Measurements from ENCODE around the gene SLC35B1. TPM values are rescaled to one million over a fixed set of nuclear protein-coding genes. Genes with fewer than 3 reads are reported as not detected.
"Not testable (repeated sequence)": the region's sequence is repeated elsewhere in the genome, so short reads cannot be mapped to it uniquely, and the experiment has no call there.

The SLC35B1 gene
- total RNA-seq, 1 donor from 2014 or later = 71.7 TPM

DNA sequence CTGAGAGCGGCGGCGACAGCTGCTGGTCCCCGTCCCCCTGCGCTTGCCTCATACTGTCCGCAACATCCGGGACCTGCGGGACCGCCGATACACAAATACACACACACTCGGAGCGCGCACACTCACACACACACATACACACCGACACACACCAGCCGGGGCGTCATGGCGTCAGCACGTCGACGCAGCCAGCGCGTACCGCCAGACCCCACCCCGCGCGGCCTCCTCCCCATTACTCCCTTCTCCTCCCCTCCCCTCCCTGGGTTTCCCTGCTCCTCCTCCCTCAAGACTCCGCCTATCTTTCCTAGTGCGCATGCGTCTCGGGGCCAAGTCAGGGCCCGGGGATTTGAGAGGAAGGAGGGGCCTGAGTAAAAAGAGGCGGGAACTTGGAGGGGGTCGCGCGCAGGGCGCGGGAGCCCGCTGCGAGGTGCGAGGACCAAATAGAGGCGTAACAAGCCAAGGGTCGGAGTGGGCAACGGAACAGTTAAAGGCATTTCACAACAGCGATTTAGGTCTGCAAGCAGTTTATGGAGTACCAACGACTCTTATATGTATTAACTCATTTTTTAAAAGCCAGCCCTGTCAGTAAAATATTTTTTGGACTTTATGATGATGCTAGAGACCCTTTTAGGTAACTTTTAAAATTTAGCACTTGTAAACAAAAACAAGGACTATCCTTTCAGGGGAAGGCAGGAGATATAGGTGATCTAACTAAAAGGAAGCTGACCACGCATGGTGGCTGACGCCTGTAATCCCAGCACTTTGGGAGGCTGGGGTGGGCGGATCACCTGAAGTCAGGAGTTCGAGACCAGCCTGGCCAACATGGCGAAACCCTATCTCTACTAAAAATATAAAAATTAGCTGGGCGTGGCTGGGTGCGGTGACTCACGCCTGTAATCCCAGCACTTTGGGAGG is 29.6 kb downstream of the SLC35B1 start, which contains the start of gene SPOP:
SPOP (minus strand) TSS at position 165 of the 915 bp plus-strand sequence. CDS start 55,287 bp downstream, outside the sequence.
- Mint-ChIP-seq H3K4me3 (peak within 1 kb of the TSS; percentile 98), H3K4me1 (ENCODE audit: unreplicated experiment) (peaks cover 31% of the 10 kb centered on the region), H3K27me3 (peaks cover 13% of the 10 kb centered on the region), H3K27ac (peak within 1 kb of the TSS; percentile 98), H3K9me3 (peaks cover 6% of the 10 kb centered on the region), H3K36me3 (peaks cover 21% of the 10 kb centered on the region)
- peak; percentile 99 for DNase-seq (ENCODE audit: extremely low spot score, unreplicated experiment)
- TF ChIP-seq, protein P1, sequence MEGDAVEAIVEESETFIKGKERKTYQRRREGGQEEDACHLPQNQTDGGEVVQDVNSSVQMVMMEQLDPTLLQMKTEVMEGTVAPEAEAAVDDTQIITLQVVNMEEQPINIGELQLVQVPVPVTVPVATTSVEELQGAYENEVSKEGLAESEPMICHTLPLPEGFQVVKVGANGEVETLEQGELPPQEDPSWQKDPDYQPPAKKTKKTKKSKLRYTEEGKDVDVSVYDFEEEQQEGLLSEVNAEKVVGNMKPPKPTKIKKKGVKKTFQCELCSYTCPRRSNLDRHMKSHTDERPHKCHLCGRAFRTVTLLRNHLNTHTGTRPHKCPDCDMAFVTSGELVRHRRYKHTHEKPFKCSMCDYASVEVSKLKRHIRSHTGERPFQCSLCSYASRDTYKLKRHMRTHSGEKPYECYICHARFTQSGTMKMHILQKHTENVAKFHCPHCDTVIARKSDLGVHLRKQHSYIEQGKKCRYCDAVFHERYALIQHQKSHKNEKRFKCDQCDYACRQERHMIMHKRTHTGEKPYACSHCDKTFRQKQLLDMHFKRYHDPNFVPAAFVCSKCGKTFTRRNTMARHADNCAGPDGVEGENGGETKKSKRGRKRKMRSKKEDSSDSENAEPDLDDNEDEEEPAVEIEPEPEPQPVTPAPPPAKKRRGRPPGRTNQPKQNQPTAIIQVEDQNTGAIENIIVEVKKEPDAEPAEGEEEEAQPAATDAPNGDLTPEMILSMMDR (conservative IDR thresholded peaks at IDR 0.05) = no peak

DNA sequence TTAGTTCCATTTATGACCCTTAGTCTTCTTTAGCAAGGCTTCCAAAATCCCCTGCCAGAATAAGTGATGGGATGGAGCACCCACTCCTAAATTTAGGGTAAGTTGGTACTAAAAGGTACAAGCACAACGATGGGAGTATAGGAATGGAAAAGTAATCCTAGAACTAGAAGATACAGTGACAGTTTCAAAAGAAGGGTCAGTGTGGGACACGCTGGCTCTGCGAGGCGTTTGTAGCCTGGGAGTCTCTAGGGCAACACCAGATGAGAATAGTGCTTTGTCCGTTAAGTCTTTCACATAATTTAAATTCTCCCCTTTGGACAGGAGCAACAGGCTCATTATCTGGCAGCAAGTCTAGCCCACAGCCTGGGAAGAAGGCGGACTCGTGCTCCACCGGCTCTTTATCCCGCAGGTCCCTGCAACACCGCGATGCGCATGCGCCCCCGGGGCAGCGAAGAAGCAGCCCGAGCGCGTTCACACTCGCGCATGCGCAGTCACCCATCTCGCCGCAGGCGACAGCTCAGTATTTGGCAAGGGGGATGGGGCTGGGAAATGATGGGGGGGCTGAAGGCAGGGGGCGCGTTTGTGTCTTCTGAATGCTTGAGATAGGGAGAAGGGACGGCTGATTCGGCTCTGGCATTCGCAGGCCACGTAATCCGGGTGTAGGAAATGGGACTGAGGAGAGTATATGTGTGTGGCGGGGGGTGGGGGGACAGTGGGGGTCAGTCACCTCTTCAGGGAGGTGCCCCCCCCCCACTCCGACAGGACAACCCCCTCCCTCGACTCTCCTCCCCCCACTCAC is 30.4 kb downstream of the SLC35B1 start:
- Mint-ChIP-seq H3K27ac (peak overlapping the region; percentile 98), H3K27me3 (peaks cover 9% of the 10 kb centered on the region), H3K4me3 (peak overlapping the region; percentile 98), H3K9me3 (peaks cover 6% of the 10 kb centered on the region), H3K4me1 (ENCODE audit: unreplicated experiment) (peaks cover 31% of the 10 kb centered on the region), H3K36me3 (peaks cover 21% of the 10 kb centered on the region)
- TF ChIP-seq, protein P1 (conservative IDR thresholded peaks at IDR 0.05) = no peak
- DNase-seq (ENCODE audit: extremely low spot score, unreplicated experiment) = peak; percentile 99

DNA sequence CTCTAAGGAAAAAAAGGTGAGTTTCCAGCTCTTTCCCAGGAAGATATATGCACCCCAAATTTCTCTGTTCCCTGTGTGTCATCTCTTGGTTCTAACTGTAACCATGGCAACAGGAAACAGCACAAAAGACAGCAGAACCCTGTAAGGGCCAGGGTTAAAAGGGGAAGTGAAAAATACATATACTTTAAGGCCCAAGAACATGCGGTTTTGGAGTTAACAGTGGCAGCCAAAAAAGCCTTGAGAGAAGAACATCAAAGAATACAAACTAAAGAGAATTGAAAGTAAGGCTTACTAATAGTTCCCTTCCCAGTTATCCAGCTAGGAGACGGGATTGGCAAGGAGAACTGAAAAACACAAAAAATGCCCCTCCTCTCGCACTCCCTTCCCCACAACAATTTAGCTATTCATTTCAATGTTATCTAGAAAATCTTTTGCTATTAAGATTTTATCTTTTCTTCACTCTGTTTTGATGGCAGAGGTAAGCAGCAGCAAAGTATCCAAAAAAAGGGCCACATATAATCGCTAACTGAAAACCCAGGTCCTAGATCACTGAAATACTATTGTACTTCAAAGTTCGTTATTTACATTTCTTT is 31.4 kb downstream of the SLC35B1 start:
- no peak for DNase-seq (ENCODE audit: extremely low spot score, unreplicated experiment)
- peak overlapping the region; percentile 98 for H3K27ac Mint-ChIP-seq
- H3K9me3 Mint-ChIP-seq = peaks cover 6% of the 10 kb centered on the region
- TF ChIP-seq, protein P1 (conservative IDR thresholded peaks at IDR 0.05) = no peak
- peaks cover 6% of the 10 kb centered on the region for H3K27me3 Mint-ChIP-seq
- peaks cover 31% of the 10 kb centered on the region for H3K4me1 Mint-ChIP-seq (ENCODE audit: unreplicated experiment)
- H3K4me3 Mint-ChIP-seq = peak overlapping the region; percentile 98
- H3K36me3 Mint-ChIP-seq = peaks cover 21% of the 10 kb centered on the region

DNA sequence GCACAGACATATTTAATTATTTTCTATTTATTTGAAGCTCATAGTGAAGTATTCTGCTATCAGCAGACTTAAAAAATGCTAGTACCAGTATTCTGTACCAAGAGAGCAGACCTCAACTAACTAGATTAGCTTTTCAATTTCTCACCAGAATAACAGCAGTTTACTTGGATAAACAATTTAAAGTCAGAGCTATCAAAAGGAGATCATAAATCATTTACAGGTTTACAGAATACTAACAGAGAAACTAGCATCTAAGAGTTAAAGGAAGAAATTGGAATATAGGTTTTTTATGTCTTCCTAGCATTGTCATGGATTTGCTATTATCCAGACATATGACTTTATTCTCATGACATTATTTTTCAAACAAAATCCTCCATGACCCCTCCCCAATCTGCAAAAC is 33.3 kb downstream of the SLC35B1 start:
- H3K27me3 Mint-ChIP-seq = peaks cover 6% of the 10 kb centered on the region
- H3K4me3 Mint-ChIP-seq = peak overlapping the region; percentile 98
- peaks cover 21% of the 10 kb centered on the region for H3K36me3 Mint-ChIP-seq
- peak overlapping the region; percentile 30 for H3K27ac Mint-ChIP-seq
- DNase-seq (ENCODE audit: extremely low spot score, unreplicated experiment) = no peak
- peaks cover 6% of the 10 kb centered on the region for H3K9me3 Mint-ChIP-seq
- H3K4me1 Mint-ChIP-seq (ENCODE audit: unreplicated experiment) = peaks cover 31% of the 10 kb centered on the region
- TF ChIP-seq, protein P1 (conservative IDR thresholded peaks at IDR 0.05) = no peak

DNA sequence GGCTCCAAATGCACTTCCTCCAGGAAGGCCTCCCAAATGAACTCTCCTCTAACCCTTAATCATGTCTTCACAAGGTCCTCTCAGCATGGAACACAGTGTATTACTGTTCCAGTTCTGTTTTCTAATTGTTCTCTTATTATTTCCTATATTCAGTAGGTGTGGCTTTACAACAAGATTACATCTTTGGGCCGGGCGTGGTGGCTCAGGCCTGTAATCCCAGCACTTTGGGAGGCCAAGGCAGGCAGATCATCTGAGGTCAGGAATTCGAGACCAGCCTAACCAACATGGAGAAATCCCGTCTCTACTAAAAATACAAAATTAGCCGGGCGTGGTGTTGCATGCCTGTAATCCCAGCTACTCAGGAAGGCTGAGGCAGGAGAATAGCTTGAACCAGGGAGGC is 34.1 kb downstream of the SLC35B1 start:
- peaks cover 21% of the 10 kb centered on the region for H3K36me3 Mint-ChIP-seq
- peaks cover 31% of the 10 kb centered on the region for H3K4me1 Mint-ChIP-seq (ENCODE audit: unreplicated experiment)
- not testable (repeated sequence) for H3K4me3 Mint-ChIP-seq; H3K9me3 Mint-ChIP-seq; H3K27ac Mint-ChIP-seq; H3K27me3 Mint-ChIP-seq; DNase-seq (ENCODE audit: extremely low spot score, unreplicated experiment)
